Progenitor cell of endocrine pancreas (in vitro differentiated cells): Measurements from ENCODE around the gene FKBP7. TPM values are rescaled to one million over a fixed set of nuclear protein-coding genes. Genes with fewer than 3 reads are reported as not detected.
"Not testable (repeated sequence)": the region's sequence is repeated elsewhere in the genome, so short reads cannot be mapped to it uniquely, and the experiment has no call there.

Source experiments
- DNase-seq: peaks from one replicate; pipeline ENCODE4 v3.0.0; 2021; ENCODE audit warnings: low spot score; ENCODE audit not compliant: unreplicated experiment
- H3K27ac Mint-ChIP-seq: 2 replicates; pipeline ENCODE4 v1.8.0; 2021; ENCODE audit warnings: mild to moderate bottlenecking, moderate library complexity, mixed read lengths
- H3K27me3 Mint-ChIP-seq: 2 replicates; pipeline ENCODE4 v1.8.0; 2021; ENCODE audit warnings: mixed read lengths
- H3K36me3 Mint-ChIP-seq: 2 replicates; pipeline ENCODE4 v1.8.0; 2022; ENCODE audit warnings: mixed read lengths; ENCODE audit not compliant: insufficient read depth
- H3K4me1 Mint-ChIP-seq: 2 replicates; pipeline ENCODE4 v1.8.0; 2021; ENCODE audit warnings: low read depth, mixed read lengths
- H3K4me3 Mint-ChIP-seq: 2 replicates; pipeline ENCODE4 v1.8.0; 2021; ENCODE audit warnings: low read depth, mild to moderate bottlenecking, moderate library complexity, mixed read lengths
- H3K9me3 Mint-ChIP-seq: 2 replicates; pipeline ENCODE4 v1.8.0; 2021; ENCODE audit warnings: low read depth, mixed read lengths
- CTCF ChIP-seq: fragments of 200-600 bp; sonication (generic); IDR thresholded peaks from one replicate; pipeline ENCODE4 v1.5.0; 2021; ENCODE audit warnings: antibody characterized with exemption, mild to moderate bottlenecking; ENCODE audit not compliant: unreplicated experiment
- total RNA-seq: library from RNA; stranded (reverse); gene quantifications from 2 replicates; pipeline ENCODE4 v1.2.1, GENCODE V29; 2021

The FKBP7 gene
- total RNA-seq, 1 donor from 2014 or later, result 15.8 TPM

- no peak for DNase-seq
- Mint-ChIP-seq H3K36me3 (no peaks in the 10 kb centered on the region), H3K4me3 (no peak overlapping the region), H3K27ac (no peak overlapping the region), H3K4me1 (peaks cover 2% of the 10 kb centered on the region), H3K9me3 (no peaks in the 10 kb centered on the region), H3K27me3 (no peaks in the 10 kb centered on the region)
- no peak for TF ChIP-seq CTCF
Measured at GRCh38 chr2:178474560-178474959, 3.8 kb downstream of the FKBP7 start.

- Mint-ChIP-seq H3K36me3 (no peaks in the 10 kb centered on the region), H3K9me3 (no peaks in the 10 kb centered on the region), H3K27me3 (no peaks in the 10 kb centered on the region), H3K4me3 (no peak overlapping the region), H3K4me1 (peaks cover 2% of the 10 kb centered on the region), H3K27ac (no peak overlapping the region)
- TF ChIP-seq CTCF, result no peak
- no peak for DNase-seq
Measured at GRCh38 chr2:178473931-178474330, 4.5 kb downstream of the FKBP7 start.

- no peaks in the 10 kb centered on the region for H3K9me3 Mint-ChIP-seq
- H3K27me3 Mint-ChIP-seq, result no peaks in the 10 kb centered on the region
- no peak overlapping the region for H3K4me3 Mint-ChIP-seq
- no peaks in the 10 kb centered on the region for H3K36me3 Mint-ChIP-seq
- TF ChIP-seq CTCF, result no peak
- peaks cover 2% of the 10 kb centered on the region for H3K4me1 Mint-ChIP-seq
- no peak overlapping the region for H3K27ac Mint-ChIP-seq
- DNase-seq, result no peak
Measured at GRCh38 chr2:178473373-178473772, 5.0 kb downstream of the FKBP7 start.

- not testable (repeated sequence) for DNase-seq, H3K27ac Mint-ChIP-seq, H3K4me3 Mint-ChIP-seq, H3K9me3 Mint-ChIP-seq, H3K4me1 Mint-ChIP-seq, H3K36me3 Mint-ChIP-seq, H3K27me3 Mint-ChIP-seq
Measured at GRCh38 chr2:178471313-178471712, 7.1 kb downstream of the FKBP7 start.

- Mint-ChIP-seq H3K4me3 (no peak overlapping the region), H3K36me3 (peaks cover 5% of the 10 kb centered on the region), H3K4me1 (peaks cover 2% of the 10 kb centered on the region), H3K27me3 (no peaks in the 10 kb centered on the region), H3K27ac (no peak overlapping the region), H3K9me3 (no peaks in the 10 kb centered on the region)
- DNase-seq, result no peak
- TF ChIP-seq CTCF, result no peak
Measured at GRCh38 chr2:178469219-178469849, 9.1 kb downstream of the FKBP7 start.

- Mint-ChIP-seq H3K36me3 (peaks cover 1% of the 10 kb centered on the region), H3K4me1 (no peaks in the 10 kb centered on the region), H3K27ac (no peak overlapping the region), H3K4me3 (no peak overlapping the region), H3K27me3 (no peaks in the 10 kb centered on the region), H3K9me3 (no peaks in the 10 kb centered on the region)
- DNase-seq, result no peak
- no peak for TF ChIP-seq CTCF
Measured at GRCh38 chr2:178457390-178457886, 21.0 kb downstream of the FKBP7 start.
